ENCODE results near the gene SLC1A3.

DNA sequence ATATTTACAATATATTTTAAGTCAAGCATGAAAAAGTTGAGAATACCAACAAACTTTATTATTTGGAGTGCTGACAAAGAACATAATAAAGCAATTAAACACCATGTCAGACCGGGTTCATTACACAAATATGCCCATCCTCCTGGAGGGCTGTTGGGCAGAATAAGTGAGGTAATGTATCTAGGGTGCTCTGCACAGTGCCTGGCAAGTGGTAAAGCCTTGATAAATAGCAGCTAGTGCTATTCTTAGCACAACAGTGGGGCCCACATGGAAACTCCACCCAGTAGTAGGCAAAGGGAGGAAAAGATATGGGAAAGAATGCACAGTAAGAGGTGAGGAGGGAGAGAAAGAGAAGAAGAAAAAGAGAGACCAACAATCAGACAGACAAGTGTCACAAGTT is 97.7 kb downstream of the SLC1A3 start:
- TF ChIP-seq POLR2AphosphoS5 (IDR thresholded peaks at IDR 0.05) (no peak), CTCF (IDR thresholded peaks at IDR 0.05) (no peak), POLR2A (IDR thresholded peaks at IDR 0.05) (no peak), EP300 (IDR thresholded peaks at IDR 0.05) (no peak)

Data from stomach (tissue), 4 donors.